Right lobe of liver (tissue), 6 donors: Measurements from ENCODE around the gene ANGPTL4. TPM values are rescaled to one million over a fixed set of nuclear protein-coding genes. Genes with fewer than 3 reads are reported as not detected.

Source experiments
- ATAC-seq, 4 donors: fragments of 200-7000 bp; cut with Tn5 transposase; one replicate each; pipeline ENCODE4 v1.9.1; 2020; ENCODE audit warnings: mild to moderate bottlenecking in 4 of 4, moderate library complexity in 4 of 4
- DNase-seq, 3 donors: peaks; one replicate each; pipeline ENCODE4 v3.0.0-alpha.2; 2020
- H3K27ac ChIP-seq, 3 donors: fragments of 200-600 bp; one replicate each; pipeline ENCODE4 v1.8.0; 2022
- H3K27me3 ChIP-seq, 2 donors: fragments of 200-600 bp; one replicate each; pipeline ENCODE4 v1.8.0; 2022
- H3K36me3 ChIP-seq, 4 donors: fragments of 200-600 bp; sonication (generic) in 1 of 4; one replicate each; pipeline versions ENCODE4 v1.5.1 to v1.8.0; 2017 to 2022; ENCODE audit warnings: control low read depth in 1 of 4
- H3K4me1 ChIP-seq, 4 donors: fragments of 200-600 bp; sonication (generic) in 1 of 4; one replicate each; pipeline versions ENCODE4 v1.5.1 to v1.8.0; 2017 to 2022; ENCODE audit warnings: control low read depth in 1 of 4
- H3K4me3 ChIP-seq, 3 donors: fragments of 200-600 bp; one replicate each; pipeline ENCODE4 v1.8.0; 2022
- H3K9me3 ChIP-seq, 4 donors: fragments of 200-600 bp; sonication (generic) in 1 of 4; one replicate each; pipeline versions ENCODE4 v1.5.1 to v1.8.0; 2017 to 2022; ENCODE audit warnings: control low read depth in 1 of 4
- POLR2A ChIP-seq: fragments of 450-650 bp; IDR thresholded peaks from one replicate; pipeline ENCODE4 v1.6.1; 2017; ENCODE audit warnings: antibody characterized with exemption, mild to moderate bottlenecking
- WGBS: methylation state at CpG from one replicate; pipeline ENCODE4 v1.1.6; 2018; ENCODE audit warnings: low coverage, low lambda C conversion rate; ENCODE audit not compliant: insufficient coverage; ENCODE audit errors: missing lambda C conversion rate; 5-methylcytosine and 5-hydroxymethylcytosine counted together
- intact Hi-C, 2 donors: fragments of 100-400 bp; cut with DNase I; formaldehyde crosslinking; loops; one replicate each; pipeline versions ENCODE4 v1.11.2 to v1.14.1; 2022
- total RNA-seq, 6 experiments: library from RNA; depleted of rRNA in 2 of 6; stranded (reverse); fragments of >200 nt in 2 of 6; fragmentation: NEBNext Ultra II Directional in 3 of 6; extraction: Animal tissue kit (Norgen Biotek cat#: 25700) in 3 of 6; gene quantifications; one replicate each; pipeline versions ENCODE4 v1.1.0 to v1.2.4, GENCODE V29; 2016 to 2023
- TF ChIP-seq, protein P1 (sequence below), 4 donors: fragments of 200-600 bp in 3 of 4; fragments of 450-650 bp in 1 of 4; IDR thresholded peaks; one replicate each; pipeline versions ENCODE4 v1.5.1 to v1.8.0; 2016 to 2022; ENCODE audit warnings: antibody characterized with exemption in 4 of 4, mild to moderate bottlenecking in 2 of 4
- donor health status: DM: no; HTN: yes; CAD: no.
- donor health status: DM: no; HTN: no; CAD: no.
- donor health status: DM: no; HTN: no; CAD: no.
- donor health status: DM: no; HTN: yes; CAD: no.
- donor health status: DM: no; HTN: yes; CAD: no.

Gene ANGPTL4
- total RNA-seq, 6 experiments from 2014 or later, result 2.3 to 204 (median 125) TPM

DNA sequence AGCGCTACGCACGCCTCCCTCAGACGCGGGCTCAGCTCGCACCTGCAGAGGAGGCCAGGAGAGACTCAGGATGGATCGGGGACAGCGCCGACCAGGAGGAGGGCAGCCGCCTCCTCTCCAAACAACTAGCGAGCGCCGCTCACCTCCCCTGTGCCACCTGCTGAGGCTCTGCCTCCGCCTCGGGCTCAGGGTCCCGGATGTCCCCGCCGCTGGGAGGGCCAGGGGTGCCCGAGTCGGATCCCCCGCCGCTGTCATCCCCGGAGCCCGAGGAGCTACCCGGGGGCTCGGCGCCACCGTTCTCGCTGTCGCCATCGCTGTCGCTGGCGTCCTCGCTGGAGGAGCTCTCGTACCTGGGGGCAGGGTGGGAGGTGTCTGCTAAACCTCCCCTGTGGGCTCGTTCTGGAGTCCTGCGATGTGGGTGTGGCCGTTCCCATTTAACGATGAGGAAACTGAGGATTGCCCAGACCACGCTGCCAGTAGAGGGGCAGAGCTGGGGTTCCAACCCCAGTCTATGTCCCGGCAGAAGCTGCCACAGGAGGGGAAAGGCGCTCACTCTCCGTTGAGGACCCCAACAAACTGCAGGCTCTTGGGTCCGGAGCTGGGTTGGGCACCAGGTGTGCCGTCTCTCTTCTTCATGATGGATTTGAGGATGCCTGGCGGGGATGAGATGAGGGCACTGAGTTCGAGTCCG lies 30.0 kb upstream of the ANGPTL4 start:
- intact Hi-C loops, result no loop called here
- Histone ChIP-seq H3K9me3 (no peaks in the 10 kb centered on the region), H3K27ac (no peak overlapping the region), H3K4me3 (no peak overlapping the region), H3K36me3 (no peaks in the 10 kb centered on the region), H3K4me1 (peaks cover 0 to 5% (median 2%) of the 10 kb centered on the region in 4 donors), H3K27me3 (peaks cover 0 to 18% of the 10 kb centered on the region in 2 donors)
- TF ChIP-seq POLR2A, result no peak
- TF ChIP-seq, protein P1, sequence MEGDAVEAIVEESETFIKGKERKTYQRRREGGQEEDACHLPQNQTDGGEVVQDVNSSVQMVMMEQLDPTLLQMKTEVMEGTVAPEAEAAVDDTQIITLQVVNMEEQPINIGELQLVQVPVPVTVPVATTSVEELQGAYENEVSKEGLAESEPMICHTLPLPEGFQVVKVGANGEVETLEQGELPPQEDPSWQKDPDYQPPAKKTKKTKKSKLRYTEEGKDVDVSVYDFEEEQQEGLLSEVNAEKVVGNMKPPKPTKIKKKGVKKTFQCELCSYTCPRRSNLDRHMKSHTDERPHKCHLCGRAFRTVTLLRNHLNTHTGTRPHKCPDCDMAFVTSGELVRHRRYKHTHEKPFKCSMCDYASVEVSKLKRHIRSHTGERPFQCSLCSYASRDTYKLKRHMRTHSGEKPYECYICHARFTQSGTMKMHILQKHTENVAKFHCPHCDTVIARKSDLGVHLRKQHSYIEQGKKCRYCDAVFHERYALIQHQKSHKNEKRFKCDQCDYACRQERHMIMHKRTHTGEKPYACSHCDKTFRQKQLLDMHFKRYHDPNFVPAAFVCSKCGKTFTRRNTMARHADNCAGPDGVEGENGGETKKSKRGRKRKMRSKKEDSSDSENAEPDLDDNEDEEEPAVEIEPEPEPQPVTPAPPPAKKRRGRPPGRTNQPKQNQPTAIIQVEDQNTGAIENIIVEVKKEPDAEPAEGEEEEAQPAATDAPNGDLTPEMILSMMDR (IDR thresholded peaks at IDR 0.05), result no peak
- ATAC-seq (peak in 1 of 4 donors; percentile 5), DNase-seq (no peak)
- WGBS, result 20% methylated on average over 3 of the region's 48 CpGs

DNA sequence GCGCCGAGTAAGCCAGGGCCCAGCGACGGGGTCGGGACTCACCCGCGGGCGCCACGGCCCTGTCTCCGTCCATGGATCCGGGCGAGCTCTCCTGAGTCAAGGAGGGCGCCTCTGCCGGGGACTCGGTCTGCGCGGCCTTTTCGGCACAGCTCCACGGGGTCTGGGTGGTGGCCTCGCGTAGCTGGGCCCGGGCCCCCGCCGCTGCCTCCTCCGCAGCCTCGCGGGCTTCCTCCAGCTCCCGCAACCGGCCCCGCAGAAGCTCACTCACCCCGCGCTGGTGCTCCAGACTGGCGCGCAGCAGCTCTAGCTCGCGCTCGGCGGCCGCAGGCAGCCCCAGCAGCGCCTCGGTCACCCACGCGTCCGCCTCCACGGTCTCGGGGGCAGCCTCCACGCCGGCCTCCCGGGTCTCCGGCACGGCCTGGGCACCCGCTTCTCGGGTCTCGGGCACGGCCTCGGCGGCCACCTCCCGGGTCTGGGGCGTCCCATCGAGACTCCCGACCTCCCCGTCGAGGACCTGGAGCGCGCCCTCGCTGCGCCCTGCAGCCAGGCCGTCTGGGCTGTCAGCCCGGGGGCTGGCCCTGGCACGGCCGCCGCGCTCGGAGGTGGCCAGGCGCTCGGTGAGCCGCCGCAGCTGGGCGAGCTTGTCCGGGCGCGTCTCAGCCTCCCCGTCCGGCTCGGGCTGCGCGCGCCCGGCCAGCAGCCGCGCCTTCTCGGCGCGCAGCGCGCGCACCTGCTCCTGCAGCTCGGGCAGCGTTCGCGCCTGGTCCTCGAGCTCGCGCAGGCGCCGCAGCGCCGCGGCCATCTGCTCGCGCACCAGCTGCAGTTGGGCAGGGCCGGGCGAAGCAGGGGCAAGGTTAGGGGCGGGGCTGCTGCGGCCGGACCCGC lies 29.3 kb upstream of the ANGPTL4 start:
- intact Hi-C loops, result no loop called here
- Histone ChIP-seq H3K27ac (no peak overlapping the region), H3K9me3 (no peaks in the 10 kb centered on the region), H3K4me1 (peaks cover 0 to 5% (median 2%) of the 10 kb centered on the region in 4 donors), H3K27me3 (peaks cover 0 to 18% of the 10 kb centered on the region in 2 donors), H3K36me3 (no peaks in the 10 kb centered on the region), H3K4me3 (peak overlapping the region in 2 of 3 donors; percentile 23 to 33)
- ATAC-seq, result peak; percentile 65 to 82 (median 72)
- no peak for TF ChIP-seq POLR2A
- TF ChIP-seq, protein P1 (IDR thresholded peaks at IDR 0.05), result no peak
- 33% methylated on average over 16 of the region's 117 CpGs for WGBS
- peak; percentile 55 to 64 (median 57) for DNase-seq

DNA sequence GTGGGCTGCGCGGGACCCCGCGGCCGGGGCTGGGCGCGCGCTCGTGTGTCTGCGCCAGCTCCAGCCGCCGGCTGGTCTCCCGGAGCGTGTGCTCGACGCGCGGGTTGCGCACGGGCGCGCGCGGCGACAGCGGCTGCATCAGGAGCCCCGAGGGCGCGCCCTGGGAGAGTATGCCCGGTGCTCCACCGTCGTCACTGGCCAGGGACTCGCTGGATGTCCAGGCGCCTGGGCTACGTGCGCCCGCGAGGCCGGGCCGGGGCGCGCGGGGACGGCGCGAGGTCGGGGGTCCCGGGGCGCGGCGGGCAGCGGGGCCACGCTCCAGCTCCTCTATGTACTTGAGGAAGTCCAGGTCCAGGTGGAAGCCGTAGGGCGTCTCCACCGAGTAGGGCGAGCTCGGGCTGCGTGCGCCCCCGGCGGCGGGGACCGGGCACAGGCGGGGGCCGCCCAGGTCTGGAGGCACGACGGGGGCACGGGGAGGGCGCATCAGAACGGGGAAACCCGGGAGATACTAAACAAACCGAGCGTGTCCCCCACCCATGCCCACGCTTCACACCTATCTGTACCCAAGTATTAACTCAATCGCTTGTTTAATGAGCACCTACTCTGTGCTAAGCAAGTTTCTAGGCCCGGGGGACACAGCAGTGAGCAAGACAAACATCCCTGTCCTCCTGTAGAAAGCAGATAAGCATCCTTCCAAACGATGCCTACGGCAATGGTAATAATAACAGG lies 28.4 kb upstream of the ANGPTL4 start:
- H3K27ac ChIP-seq, result no peak overlapping the region
- peak overlapping the region in 1 of 3 donors; percentile 33 for H3K4me3 ChIP-seq
- TF ChIP-seq, protein P1 (IDR thresholded peaks at IDR 0.05), result no peak
- TF ChIP-seq POLR2A, result no peak
- intact Hi-C loops, result no loop called here
- H3K9me3 ChIP-seq, result no peaks in the 10 kb centered on the region
- DNase-seq (no peak), ATAC-seq (no peak)
- H3K36me3 ChIP-seq, result no peaks in the 10 kb centered on the region
- peaks cover 0 to 5% (median 2%) of the 10 kb centered on the region in 4 donors for H3K4me1 ChIP-seq
- peaks cover 0 to 18% of the 10 kb centered on the region in 2 donors for H3K27me3 ChIP-seq
- 4% methylated on average over 10 of the region's 79 CpGs for WGBS

DNA sequence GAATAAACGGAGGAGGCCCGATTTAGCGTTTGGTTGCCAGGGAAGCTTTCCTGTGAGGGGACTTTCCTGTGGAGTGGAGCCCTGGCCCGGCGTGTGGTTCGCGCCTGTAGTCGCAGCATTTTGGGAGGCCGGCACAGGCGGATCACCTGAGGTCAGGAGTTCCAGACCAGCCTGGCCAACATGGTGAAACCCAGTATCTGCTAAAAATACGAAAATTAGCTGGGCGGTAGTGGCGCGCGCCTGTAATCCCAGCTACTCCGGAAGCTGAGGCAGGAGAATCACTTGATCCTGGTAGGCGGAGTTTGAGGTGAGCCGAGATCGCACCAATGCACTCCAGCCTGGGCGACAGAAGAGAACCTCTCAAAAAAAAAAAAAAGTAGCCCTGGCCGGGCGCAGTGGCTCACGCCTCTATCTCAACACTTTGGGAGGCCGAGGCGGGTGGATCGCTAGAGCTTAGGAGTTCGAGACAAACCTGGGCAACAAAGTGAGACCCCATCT lies 27.8 kb upstream of the ANGPTL4 start:
- Histone ChIP-seq H3K36me3 (no peaks in the 10 kb centered on the region), H3K27ac (no peak overlapping the region), H3K4me3 (no peak overlapping the region), H3K9me3 (no peaks in the 10 kb centered on the region), H3K27me3 (peaks cover 0 to 18% of the 10 kb centered on the region in 2 donors), H3K4me1 (peaks cover 0 to 5% (median 2%) of the 10 kb centered on the region in 4 donors)
- intact Hi-C loops, result no loop called here
- no peak for TF ChIP-seq POLR2A
- TF ChIP-seq, protein P1 (IDR thresholded peaks at IDR 0.05), result no peak
- 48% methylated on average over 26 of the region's 27 CpGs for WGBS
- ATAC-seq, result no peak
- no peak for DNase-seq
